Vein endothelial cell (primary cell): ENCODE data around the gene GPR33. TPM values are rescaled to one million over a fixed set of nuclear protein-coding genes. Genes with fewer than 3 reads are reported as not detected.

Source experiments
- total RNA-seq: library from RNA; depleted of rRNA; stranded (reverse); fragments of >200 nt; gene quantifications from 2 replicates; pipeline ENCODE4 v1.2.3, GENCODE V29; 2012

The GPR33 gene, protein sequence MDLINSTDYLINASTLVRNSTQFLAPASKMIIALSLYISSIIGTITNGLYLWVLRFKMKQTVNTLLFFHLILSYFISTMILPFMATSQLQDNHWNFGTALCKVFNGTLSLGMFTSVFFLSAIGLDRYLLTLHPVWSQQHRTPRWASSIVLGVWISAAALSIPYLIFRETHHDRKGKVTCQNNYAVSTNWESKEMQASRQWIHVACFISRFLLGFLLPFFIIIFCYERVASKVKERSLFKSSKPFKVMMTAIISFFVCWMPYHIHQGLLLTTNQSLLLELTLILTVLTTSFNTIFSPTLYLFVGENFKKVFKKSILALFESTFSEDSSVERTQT
- not detected in 2 replicates for total RNA-seq

DNA sequence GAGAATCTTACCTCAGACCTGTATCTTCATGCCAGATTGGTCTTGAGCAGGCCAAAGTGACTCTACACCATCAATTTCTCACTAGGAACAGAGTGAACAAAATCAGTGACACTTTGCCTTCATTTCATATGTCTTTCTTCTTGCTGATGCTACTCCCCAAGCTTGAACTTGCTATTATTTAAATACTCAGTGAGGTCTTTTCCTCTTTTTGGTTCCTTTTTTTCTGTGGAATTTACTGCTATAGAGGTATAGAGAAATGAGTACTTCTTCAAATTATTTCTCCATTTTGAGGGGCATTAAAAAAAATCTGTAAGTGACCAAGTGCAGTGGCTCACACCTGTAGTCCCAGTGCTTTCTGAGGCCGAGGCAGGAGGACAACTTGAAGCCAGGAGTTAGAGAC is at the start of gene GPR33:
GPR33 (minus strand) TSS at position 154 of the 400 bp plus-strand sequence. CDS start 4,074 bp downstream, outside the sequence.

DNA sequence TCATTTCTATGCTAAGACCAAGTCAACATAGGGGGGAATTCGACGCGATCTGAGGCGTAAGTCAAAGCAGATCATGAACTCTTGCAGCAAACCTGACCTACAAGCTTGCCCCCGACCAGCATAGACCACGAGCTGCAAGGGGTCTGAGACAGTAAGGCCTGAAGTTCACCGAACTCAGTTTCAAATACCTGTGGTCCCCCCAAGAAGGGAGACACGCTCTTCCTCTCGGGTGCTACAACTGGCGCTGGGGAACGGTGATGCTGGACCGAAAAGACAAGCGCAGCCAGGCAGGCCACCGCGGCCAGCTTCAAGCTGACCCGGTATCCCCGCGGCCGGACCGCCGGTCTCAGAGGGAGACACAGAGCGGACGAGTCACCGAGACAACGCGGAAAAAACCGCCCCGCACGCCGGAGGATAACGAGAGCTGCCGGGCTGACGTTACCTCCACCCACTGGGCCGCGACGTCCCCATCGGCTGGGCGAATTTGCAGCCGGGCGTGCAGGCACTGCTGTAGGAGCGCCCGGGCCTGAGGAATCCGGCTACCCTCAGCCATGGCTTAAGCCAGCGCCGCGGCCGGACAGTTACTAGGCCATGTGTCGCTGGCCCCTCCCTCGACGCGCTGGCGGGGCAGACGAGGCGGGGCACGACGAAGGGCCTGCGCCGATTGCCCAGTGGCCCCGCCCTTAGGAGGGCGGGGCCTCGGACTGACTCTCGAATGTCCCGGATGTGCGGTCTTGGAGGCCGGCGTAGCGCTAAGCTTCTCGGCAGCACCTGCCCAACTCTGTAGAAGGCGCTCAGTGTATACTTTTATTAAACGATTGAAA is 30.8 kb downstream of the GPR33 start, which contains the start of gene DTD2:
DTD2 (minus strand) TSS at position 666 of the 824 bp plus-strand sequence; CDS start at position 553, 113 bp downstream.

Other genes with a start within 250 kb of the GPR33 start
- gene HEATR5A, start 67.5 kb downstream of the GPR33 start, total RNA-seq = 32.8 and 34.0 TPM in 2 replicates
- gene DTD2, start 30.5 kb downstream of the GPR33 start, total RNA-seq = 27.3 and 28.7 TPM in 2 replicates
- gene NUBPL, start 73.4 kb upstream of the GPR33 start, total RNA-seq = 6.9 and 8.1 TPM in 2 replicates